ENCODE measurements around the gene EEF1AKMT3. TPM values are rescaled to one million over a fixed set of nuclear protein-coding genes. Genes with fewer than 3 reads are reported as not detected.

Gene EEF1AKMT3
- total RNA-seq, 1 experiment from 2014 or later = 5.0 TPM

GRCh38 chr12:57803319-57803893, 31.0 kb downstream of the EEF1AKMT3 start:
- Histone ChIP-seq H3K9ac (ENCODE audit: low read length) (no peak overlapping the region), H3K27ac (ENCODE audit: low read depth, low read length) (no peak overlapping the region), H3K4me1 (ENCODE audit: control insufficient read depth in 1 of 2, insufficient read depth in 2 of 2, low read length in 2 of 2) (peaks cover 0 to 3% of the 10 kb centered on the region in 2 experiments; a peak in 1 of 4 replicates), H3K36me3 (ENCODE audit: control insufficient read depth in 1 of 2, insufficient read depth in 2 of 2, low read length in 2 of 2) (no peaks in the 10 kb centered on the region), H3K4me3 (replicated peaks in 1 of 2; ENCODE audit: low read depth in 1 of 2, low read length in 2 of 2) (no peak overlapping the region), H3K9me2 (ENCODE audit: insufficient read depth) (no peaks in the 10 kb centered on the region), H4K20me1 (ENCODE audit: insufficient read depth) (no peaks in the 10 kb centered on the region), H3K79me2 (ENCODE audit: insufficient read depth, low read length) (no peaks in the 10 kb centered on the region), H3K4me2 (ENCODE audit: low read length) (no peak overlapping the region), H2AFZ (ENCODE audit: low read depth, low read length, poor library complexity, severe bottlenecking) (no peak overlapping the region), H3K27me3 (ENCODE audit: insufficient read depth, low read length) (no peaks in the 10 kb centered on the region), H3K9me3 (ENCODE audit: control insufficient read depth in 1 of 2, insufficient read depth in 1 of 2, low read depth in 1 of 2, low read length in 2 of 2) (no peaks in the 10 kb centered on the region)
- ChIA-PET CTCF (interaction anchor here (0.6 to 1.8 kb wide), 9 partner anchors 9 to 220 kb away, joined by 3 to 7 read pairs (median 4); partner anchors contain the start of genes AVIL and TSFM), POLR2A (no interaction called here), RAD21 (ENCODE audit: low non-redundant PET in 1 of 2, low total read pairs in 2 of 2, uncharacterized antibody in 2 of 2, unreplicated experiment in 2 of 2) (no interaction called here)
- peak; percentile 23 for DNase-seq (ENCODE audit: low read depth, low spot score)
- peak; percentile 92 for ATAC-seq
- no TSS peak for BruUV-seq (replicated peaks)
- TF ChIP-seq CBX3 (IDR thresholded peaks at IDR 0.05; ENCODE audit: low read depth) (no peak), SIN3A (IDR thresholded peaks at IDR 0.05; ENCODE audit: low read depth) (no peak), CTCF (IDR thresholded peaks at IDR 0.05 in 2 of 3, conservative IDR thresholded peaks at IDR 0.05 in 1 of 3; ENCODE audit: borderline replicate concordance in 1 of 3, insufficient read depth in 1 of 3, low read depth in 2 of 3, low read length in 2 of 3) (peak; percentile 85 to 89 (median 87)), ZFX (IDR thresholded peaks at IDR 0.05) (no peak), RAD21 (IDR thresholded peaks at IDR 0.05; ENCODE audit: low read depth) (peak; percentile 67)
- intact Hi-C loops (cut with micrococcal nuclease) = loop anchor here (1.0 kb wide), 1 partner anchor 102 kb away; no protein-coding TSS in a partner anchor

GRCh38 chr12:57806677-57807076, 34.3 kb downstream of the EEF1AKMT3 start:
- ChIA-PET RAD21 (ENCODE audit: low non-redundant PET in 1 of 2, low total read pairs in 2 of 2, uncharacterized antibody in 2 of 2, unreplicated experiment in 2 of 2) (no interaction called here), POLR2A (interaction anchor here (1.0 kb wide), 1 partner anchor 10 kb away, joined by 3 read pairs; no protein-coding TSS in a partner anchor), CTCF (no interaction called here)
- Histone ChIP-seq H3K36me3 (ENCODE audit: control insufficient read depth in 1 of 2, insufficient read depth in 2 of 2, low read length in 2 of 2) (no peaks in the 10 kb centered on the region), H3K27me3 (ENCODE audit: insufficient read depth, low read length) (no peaks in the 10 kb centered on the region), H3K9me2 (ENCODE audit: insufficient read depth) (no peaks in the 10 kb centered on the region), H3K9ac (ENCODE audit: low read length) (no peak overlapping the region), H3K9me3 (ENCODE audit: control insufficient read depth in 1 of 2, insufficient read depth in 1 of 2, low read depth in 1 of 2, low read length in 2 of 2) (no peaks in the 10 kb centered on the region), H2AFZ (ENCODE audit: low read depth, low read length, poor library complexity, severe bottlenecking) (no peak overlapping the region), H4K20me1 (ENCODE audit: insufficient read depth) (no peaks in the 10 kb centered on the region), H3K4me2 (ENCODE audit: low read length) (no peak overlapping the region), H3K4me1 (ENCODE audit: control insufficient read depth in 1 of 2, insufficient read depth in 2 of 2, low read length in 2 of 2) (peaks cover 0 to 16% of the 10 kb centered on the region in 2 experiments; a peak in 2 of 4 replicates), H3K4me3 (replicated peaks in 1 of 2; ENCODE audit: low read depth in 1 of 2, low read length in 2 of 2) (no peak overlapping the region), H3K27ac (ENCODE audit: low read depth, low read length) (no peak overlapping the region), H3K79me2 (ENCODE audit: insufficient read depth, low read length) (no peaks in the 10 kb centered on the region)
- ATAC-seq (no peak), DNase-seq (ENCODE audit: low read depth, low spot score) (no peak)
- intact Hi-C loops (cut with micrococcal nuclease) = no loop called here
- BruUV-seq (replicated peaks) = no TSS peak
- TF ChIP-seq FOSL1 (IDR thresholded peaks at IDR 0.05; ENCODE audit: low read depth) (no peak), REST (IDR thresholded peaks at IDR 0.05; ENCODE audit: low read depth) (no peak), EGR1 (IDR thresholded peaks at IDR 0.05; ENCODE audit: low read depth) (no peak), MAX (IDR thresholded peaks at IDR 0.05) (no peak), CBX3 (IDR thresholded peaks at IDR 0.05; ENCODE audit: low read depth) (no peak), SP1 (IDR thresholded peaks at IDR 0.05; ENCODE audit: low read depth) (no peak), ZNF274 (IDR thresholded peaks at IDR 0.05; ENCODE audit: low read depth, low read length) (no peak), SRF (IDR thresholded peaks at IDR 0.05; ENCODE audit: low read depth) (no peak), SIN3A (IDR thresholded peaks at IDR 0.05; ENCODE audit: low read depth) (no peak), CEBPB (IDR thresholded peaks at IDR 0.05; ENCODE audit: low read depth) (no peak), EZH2phosphoT487 (IDR thresholded peaks at IDR 0.05; ENCODE audit: borderline replicate concordance) (no peak)
- TF ChIP-seq, protein P1, sequence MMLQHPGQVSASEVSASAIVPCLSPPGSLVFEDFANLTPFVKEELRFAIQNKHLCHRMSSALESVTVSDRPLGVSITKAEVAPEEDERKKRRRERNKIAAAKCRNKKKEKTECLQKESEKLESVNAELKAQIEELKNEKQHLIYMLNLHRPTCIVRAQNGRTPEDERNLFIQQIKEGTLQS (IDR thresholded peaks at IDR 0.05) = no peak

Measured in HCT116 (cell line).